GM12865 (cell line): ENCODE results near the gene ADCY2.

Source experiments
- DNase-seq: peaks from one replicate; pipeline ENCODE4 v3.0.0; 2010; ENCODE audit warnings: low read depth
- H3K4me3 ChIP-seq: 2 replicates; pipeline ENCODE4 v1.5.1; 2011; ENCODE audit warnings: mild to moderate bottlenecking, low read depth, low read length, control low read depth
- TF ChIP-seq, protein P1 (sequence below): IDR thresholded peaks from 2 replicates; pipeline ENCODE4 v1.5.1; 2011; ENCODE audit warnings: low read length, control low read depth, low read depth, inconsistent platforms; ENCODE audit not compliant: insufficient read depth; ENCODE audit errors: missing control alignments

ADCY2 gene

DNA sequence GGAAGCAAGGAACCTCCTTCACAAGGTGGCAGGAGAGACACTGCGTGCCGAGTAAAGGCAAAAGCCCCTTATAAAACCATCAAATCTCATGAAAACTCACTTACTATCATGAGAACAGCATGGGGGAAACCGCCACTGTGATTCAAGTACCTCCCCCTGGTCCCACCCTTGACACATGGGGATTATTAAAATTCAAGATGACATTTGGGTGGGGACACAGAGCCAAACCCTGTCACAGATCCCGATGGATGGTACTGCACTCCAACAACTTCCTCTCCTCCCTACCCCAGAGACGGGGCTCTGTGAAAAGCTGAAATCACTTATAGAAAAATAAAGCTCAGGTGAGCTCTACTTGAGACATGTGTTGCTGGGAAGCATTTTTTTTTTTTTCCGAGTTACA is 10.3 kb upstream of the ADCY2 start:
- no peak for DNase-seq
- no peak overlapping the region for H3K4me3 ChIP-seq
- TF ChIP-seq, protein P1, sequence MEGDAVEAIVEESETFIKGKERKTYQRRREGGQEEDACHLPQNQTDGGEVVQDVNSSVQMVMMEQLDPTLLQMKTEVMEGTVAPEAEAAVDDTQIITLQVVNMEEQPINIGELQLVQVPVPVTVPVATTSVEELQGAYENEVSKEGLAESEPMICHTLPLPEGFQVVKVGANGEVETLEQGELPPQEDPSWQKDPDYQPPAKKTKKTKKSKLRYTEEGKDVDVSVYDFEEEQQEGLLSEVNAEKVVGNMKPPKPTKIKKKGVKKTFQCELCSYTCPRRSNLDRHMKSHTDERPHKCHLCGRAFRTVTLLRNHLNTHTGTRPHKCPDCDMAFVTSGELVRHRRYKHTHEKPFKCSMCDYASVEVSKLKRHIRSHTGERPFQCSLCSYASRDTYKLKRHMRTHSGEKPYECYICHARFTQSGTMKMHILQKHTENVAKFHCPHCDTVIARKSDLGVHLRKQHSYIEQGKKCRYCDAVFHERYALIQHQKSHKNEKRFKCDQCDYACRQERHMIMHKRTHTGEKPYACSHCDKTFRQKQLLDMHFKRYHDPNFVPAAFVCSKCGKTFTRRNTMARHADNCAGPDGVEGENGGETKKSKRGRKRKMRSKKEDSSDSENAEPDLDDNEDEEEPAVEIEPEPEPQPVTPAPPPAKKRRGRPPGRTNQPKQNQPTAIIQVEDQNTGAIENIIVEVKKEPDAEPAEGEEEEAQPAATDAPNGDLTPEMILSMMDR, result no peak

DNA sequence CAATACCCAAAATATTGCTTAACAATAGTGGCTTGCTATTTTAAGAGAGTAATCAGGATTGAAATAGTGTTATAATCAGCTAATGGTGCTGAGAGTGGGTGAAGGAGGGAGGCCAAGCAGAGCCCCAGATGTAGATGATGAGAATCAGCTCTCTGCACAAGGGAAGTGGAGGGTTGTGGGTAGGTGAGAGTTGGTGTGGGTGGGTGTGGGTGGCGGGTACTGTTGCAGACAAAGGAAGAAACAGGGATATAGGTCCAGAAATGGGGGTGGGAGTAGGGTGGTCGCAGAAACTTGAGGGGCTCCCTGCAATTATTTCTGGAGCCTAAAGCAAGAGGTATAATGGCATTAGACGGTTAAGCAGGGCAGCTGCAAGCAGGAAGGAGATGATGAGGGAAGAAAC is 7.4 kb upstream of the ADCY2 start:
- TF ChIP-seq, protein P1, result no peak
- DNase-seq, result no peak
- H3K4me3 ChIP-seq, result no peak overlapping the region

DNA sequence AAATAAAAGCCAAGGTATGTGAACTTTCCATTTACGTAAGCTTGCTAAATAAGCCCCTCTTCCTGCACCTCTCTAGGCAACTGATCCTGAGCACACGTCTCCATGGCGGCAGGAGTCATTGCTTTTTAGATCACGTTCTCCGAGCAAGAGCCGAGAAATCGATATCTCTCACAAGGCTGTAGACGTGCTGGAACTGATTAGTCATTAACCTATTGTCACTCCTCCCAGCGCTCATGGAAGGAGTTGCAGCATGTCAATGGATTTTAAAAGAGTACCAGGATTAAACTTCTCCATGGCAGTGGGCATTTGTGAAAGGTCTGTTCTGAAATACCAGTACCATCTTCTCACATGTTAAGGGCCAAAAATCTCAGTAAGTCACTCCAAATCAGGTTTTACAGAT is 4.7 kb upstream of the ADCY2 start:
- TF ChIP-seq, protein P1, result no peak
- no peak overlapping the region for H3K4me3 ChIP-seq
- DNase-seq, result no peak

DNA sequence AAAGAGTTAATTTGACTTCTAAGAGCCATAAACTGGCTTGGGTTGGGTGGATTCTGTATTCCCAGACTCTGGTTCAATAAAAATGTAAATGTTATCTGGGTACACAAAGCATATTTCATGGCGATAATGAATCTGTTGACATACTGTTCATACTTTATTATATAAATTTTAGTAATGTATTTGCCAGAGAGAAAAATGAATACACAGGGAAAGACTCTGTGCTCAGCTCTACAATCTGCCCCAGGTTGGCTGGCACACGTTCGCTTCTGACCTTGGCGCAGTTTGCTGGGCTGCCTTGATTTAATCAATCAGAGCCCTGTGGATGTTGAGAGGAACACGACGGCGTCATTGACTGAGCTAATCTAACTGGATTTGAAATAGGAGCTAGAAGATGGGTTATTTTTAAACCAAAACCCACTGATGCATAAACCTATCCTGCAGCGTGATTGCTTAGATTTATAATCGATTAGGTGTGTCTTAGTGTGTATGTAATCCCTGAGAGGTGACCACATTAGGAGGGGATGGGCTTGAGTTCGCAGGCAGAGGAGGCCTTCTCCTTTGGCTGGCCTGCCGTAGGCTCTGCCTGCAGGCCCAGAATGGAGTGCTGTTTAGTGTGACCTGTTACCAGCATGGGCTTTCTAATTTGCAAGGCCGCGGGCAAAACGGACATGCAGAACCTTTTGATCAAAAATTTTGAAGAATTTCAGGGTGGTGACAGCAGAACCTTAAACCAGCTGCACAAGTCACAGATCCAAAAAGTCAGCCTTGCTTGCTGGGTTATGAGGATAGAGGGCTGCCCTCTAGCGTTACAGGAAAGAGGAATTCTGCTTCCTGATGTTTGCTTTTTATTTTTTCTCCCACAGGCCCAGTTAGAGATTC is 3.9 kb upstream of the ADCY2 start:
- H3K4me3 ChIP-seq, result no peak overlapping the region
- TF ChIP-seq, protein P1, result peak; percentile 27
- no peak for DNase-seq

DNA sequence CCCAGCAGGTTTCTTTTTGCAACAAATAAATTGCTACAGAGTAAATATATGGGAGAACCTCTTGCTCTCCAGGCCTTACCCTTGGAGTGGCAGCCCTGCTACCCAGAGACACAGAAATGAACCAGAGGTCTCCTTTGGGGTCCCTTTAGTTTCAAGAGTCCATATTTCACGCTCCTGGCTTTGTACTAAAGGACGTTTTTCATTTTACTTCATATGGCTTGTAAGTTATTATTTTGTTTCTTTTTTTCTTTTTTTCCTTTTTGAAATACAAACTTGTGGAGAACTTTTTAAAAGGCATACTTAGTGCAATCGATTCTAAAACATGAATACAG is 3.3 kb upstream of the ADCY2 start:
- TF ChIP-seq, protein P1, result no peak
- DNase-seq, result no peak
- H3K4me3 ChIP-seq, result no peak overlapping the region

DNA sequence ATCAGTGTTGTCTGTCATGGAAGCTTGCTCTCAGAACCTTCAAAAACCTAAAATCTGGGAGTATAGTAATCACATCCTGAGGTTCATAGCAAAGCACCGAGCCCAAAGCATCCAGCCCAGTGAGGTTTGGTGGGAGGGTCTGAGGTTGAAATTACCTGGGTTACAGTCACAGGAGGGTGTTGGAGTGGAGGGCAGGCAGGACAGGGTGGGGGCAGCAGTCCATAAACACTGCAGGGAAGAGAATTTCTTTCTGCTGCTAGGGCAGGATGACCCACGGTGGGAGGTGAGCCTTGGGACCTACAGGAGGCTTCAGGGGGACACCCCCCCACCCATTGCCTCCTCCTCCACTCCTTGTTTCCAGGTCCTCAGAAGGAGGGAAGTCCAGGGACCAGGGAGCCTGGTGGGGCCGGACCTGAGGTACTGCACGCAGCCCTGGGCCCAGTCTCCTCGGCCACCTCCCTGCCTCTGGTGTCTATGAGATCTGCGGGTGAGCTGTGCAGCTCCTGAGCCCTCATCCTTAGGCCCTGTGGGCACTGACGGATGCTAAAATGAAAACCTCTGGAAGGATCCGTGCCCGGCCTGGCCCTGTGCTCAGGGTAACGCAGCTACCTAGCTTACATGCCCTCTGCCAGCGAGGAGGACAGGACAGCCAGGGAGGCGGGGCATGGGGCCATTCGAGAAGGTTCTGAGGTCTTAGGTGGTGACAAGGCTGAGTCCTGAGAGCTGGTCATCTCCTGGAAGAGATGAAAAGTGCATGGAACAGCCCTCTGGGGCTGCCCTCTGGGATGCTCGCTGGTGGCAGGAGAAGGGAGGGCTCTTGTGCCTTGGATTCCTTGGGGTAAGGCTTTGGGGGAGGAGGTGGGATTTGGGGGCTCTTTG is 1.8 kb upstream of the ADCY2 start:
- TF ChIP-seq, protein P1, result no peak
- no peak for DNase-seq
- H3K4me3 ChIP-seq, result no peak overlapping the region
